Rectal smooth muscle tissue (tissue), 1 donor: ENCODE data around the gene OR2A42.
"Not testable (repeated sequence)": the region's sequence is repeated elsewhere in the genome, so short reads cannot be mapped to it uniquely, and the experiment has no call there.

Experiments used
- H3K27ac ChIP-seq: one replicate; pipeline ENCODE4 v1.7.0; 2013; ENCODE audit warnings: low read depth, low read length, inconsistent platforms
- H3K27me3 ChIP-seq: one replicate; pipeline ENCODE4 v1.7.0; 2013; ENCODE audit warnings: low read length; ENCODE audit not compliant: control insufficient read depth, insufficient read depth
- H3K36me3 ChIP-seq: one replicate; pipeline ENCODE4 v1.7.0; 2013; ENCODE audit warnings: low read length; ENCODE audit not compliant: control insufficient read depth, insufficient read depth
- H3K4me1 ChIP-seq: one replicate; pipeline ENCODE4 v1.7.0; 2013; ENCODE audit warnings: low read length; ENCODE audit not compliant: control insufficient read depth, insufficient read depth
- H3K4me3 ChIP-seq: one replicate; pipeline ENCODE4 v1.7.0; 2013; ENCODE audit warnings: low read length
- H3K9ac ChIP-seq: one replicate; pipeline ENCODE4 v1.7.0; 2013; ENCODE audit warnings: low read length

OR2A42 gene

DNA sequence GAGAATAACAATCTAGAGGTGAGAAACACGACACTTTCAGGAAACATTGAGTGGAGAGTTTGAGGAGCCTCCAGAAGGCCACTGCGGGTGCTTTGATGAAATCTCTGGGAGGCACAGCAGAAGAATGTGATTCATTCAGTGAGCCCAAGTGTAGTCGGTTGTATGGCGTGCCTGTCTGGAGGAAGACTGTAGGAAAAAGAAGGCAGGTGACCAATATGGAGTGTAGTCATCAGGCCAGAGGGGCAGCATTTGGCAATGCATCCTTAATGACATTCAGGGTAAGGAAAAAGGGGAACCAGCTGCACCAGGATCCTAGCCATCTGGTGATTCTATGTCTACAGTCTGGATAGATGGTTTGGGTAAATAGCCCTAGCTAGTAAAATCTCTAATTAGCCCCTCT, 12.9 kb upstream of the OR2A42 start:
- not testable (repeated sequence) for H3K27me3 ChIP-seq, H3K9ac ChIP-seq, H3K4me3 ChIP-seq, H3K36me3 ChIP-seq, H3K4me1 ChIP-seq, H3K27ac ChIP-seq

GRCh38 chr7:144247674-144248330, 8.4 kb upstream of the OR2A42 start:
- H3K4me1 ChIP-seq, H3K36me3 ChIP-seq, H3K27ac ChIP-seq, H3K9ac ChIP-seq, H3K27me3 ChIP-seq, H3K4me3 ChIP-seq: not testable (repeated sequence)

DNA sequence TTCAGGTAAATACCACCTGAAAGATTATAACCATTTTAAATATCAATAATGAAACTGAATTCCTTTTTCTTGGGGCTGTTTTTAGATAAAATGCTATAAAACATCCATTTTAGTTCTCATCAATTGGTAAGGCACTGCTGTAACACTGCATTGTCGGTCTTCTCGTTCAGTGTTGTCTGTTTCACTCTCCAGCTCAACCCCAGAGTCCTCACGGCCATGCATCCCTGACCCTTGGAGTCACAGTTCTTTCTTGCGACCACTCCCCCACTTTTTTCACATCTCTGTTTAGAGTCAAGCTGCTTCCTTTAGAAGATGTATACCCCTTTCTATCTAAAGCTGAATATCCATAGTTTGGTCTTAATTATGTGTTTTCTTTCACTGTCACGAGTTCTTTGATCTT, 7.6 kb upstream of the OR2A42 start:
- H3K9ac ChIP-seq, H3K4me3 ChIP-seq, H3K4me1 ChIP-seq, H3K36me3 ChIP-seq, H3K27me3 ChIP-seq, H3K27ac ChIP-seq: not testable (repeated sequence)

DNA sequence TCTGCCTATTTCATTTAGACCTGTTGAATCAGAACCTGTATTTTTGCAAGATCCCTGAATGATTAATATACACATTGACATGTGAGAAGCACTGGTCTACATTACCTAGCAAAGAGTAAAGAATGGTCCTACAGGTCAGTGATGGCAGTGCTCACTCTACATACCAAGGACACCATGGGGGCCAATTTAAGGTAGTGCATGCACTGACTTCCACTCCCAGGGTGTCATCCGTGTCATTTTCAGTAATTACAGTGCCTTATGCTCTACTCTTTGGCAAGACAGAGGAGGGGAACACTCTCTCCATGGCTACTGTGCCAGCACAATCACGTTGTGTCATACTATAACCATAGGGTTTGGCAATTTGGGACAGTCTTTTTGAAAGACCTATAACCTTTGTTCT, 6.0 kb upstream of the OR2A42 start:
- not testable (repeated sequence) for H3K9ac ChIP-seq, H3K27ac ChIP-seq, H3K4me3 ChIP-seq, H3K36me3 ChIP-seq, H3K27me3 ChIP-seq, H3K4me1 ChIP-seq

GRCh38 chr7:144238530-144239082, 799 bp downstream of the OR2A42 start:
- not testable (repeated sequence) for H3K4me1 ChIP-seq, H3K36me3 ChIP-seq, H3K4me3 ChIP-seq, H3K27ac ChIP-seq, H3K27me3 ChIP-seq, H3K9ac ChIP-seq

GRCh38 chr7:144233039-144233438, 6.4 kb downstream of the OR2A42 start:
- not testable (repeated sequence) for H3K27me3 ChIP-seq, H3K4me1 ChIP-seq, H3K27ac ChIP-seq, H3K9ac ChIP-seq, H3K36me3 ChIP-seq, H3K4me3 ChIP-seq

DNA sequence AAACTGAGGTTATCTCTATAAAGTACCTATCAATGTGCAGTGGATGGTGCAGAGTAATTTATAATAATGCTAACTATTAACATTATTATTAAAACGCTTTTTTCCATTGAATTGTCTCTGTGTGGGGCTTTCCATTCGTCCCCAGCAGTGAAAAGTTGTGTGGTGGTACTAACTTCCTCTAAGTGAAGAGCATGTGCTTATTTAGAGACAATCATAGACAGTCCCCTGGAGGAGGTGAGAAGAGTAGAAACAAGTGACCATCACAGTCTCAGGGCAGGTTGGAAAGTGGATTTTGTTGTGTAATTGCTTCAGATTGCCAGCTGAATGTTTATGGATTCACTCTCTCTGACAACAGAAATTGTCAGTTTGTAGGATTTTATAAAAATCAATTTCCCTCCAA, 8.4 kb downstream of the OR2A42 start:
- H3K27me3 ChIP-seq, H3K9ac ChIP-seq, H3K36me3 ChIP-seq, H3K4me3 ChIP-seq, H3K27ac ChIP-seq, H3K4me1 ChIP-seq: not testable (repeated sequence)

DNA sequence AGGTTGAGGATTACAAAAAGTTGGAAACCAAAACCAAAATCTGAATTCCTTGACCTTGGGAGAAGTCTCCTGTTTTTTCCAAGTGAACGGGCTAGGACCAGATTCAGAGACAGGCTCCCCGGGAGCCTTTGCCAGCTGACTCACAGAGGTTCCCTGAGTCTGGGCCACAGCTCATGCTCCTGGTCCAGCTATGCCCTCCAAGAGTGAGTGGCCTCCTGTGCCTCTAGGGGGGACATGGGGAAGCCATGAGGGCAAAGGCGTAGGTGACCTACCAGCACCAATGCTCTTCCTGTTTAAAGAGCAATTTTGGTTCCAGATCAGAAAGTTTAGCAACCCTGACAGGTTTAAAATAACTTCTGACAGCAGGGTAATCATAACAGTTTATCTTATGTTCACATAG, 10.6 kb downstream of the OR2A42 start:
- not testable (repeated sequence) for H3K27me3 ChIP-seq, H3K27ac ChIP-seq, H3K36me3 ChIP-seq, H3K4me3 ChIP-seq, H3K9ac ChIP-seq, H3K4me1 ChIP-seq

DNA sequence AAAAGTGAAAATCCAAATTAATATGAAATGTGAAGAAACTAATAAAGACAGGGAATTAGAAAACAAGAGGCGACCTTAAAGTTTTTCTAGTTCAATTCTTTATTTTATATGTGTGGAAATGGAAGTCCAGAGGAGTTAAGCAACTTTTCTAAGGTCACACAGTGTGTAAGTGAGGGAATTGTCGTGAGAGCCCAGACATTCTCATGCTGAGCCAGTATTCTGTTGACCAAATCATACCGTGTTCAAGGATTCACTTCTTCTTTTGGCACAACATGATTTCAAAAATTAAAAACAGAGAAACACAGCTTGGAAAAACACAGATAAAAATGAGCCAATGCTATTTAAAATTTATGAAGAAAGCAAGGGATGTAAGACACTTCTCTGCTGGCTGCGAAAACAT, 12.5 kb downstream of the OR2A42 start:
- H3K9ac ChIP-seq, H3K27me3 ChIP-seq, H3K4me3 ChIP-seq, H3K27ac ChIP-seq, H3K36me3 ChIP-seq, H3K4me1 ChIP-seq: not testable (repeated sequence)

- not testable (repeated sequence) for H3K4me3 ChIP-seq, H3K27ac ChIP-seq, H3K4me1 ChIP-seq, H3K36me3 ChIP-seq, H3K9ac ChIP-seq, H3K27me3 ChIP-seq
These were observed 15.7 kb downstream of the OR2A42 start for GRCh38 chr7:144223675-144224074.

- not testable (repeated sequence) for H3K36me3 ChIP-seq, H3K4me3 ChIP-seq, H3K4me1 ChIP-seq, H3K9ac ChIP-seq, H3K27ac ChIP-seq, H3K27me3 ChIP-seq
These were observed 18.9 kb downstream of the OR2A42 start for GRCh38 chr7:144220531-144220930.

GRCh38 chr7:144219149-144219548, 20.3 kb downstream of the OR2A42 start:
- not testable (repeated sequence) for H3K4me1 ChIP-seq, H3K27me3 ChIP-seq, H3K27ac ChIP-seq, H3K4me3 ChIP-seq, H3K9ac ChIP-seq, H3K36me3 ChIP-seq

GRCh38 chr7:144218581-144218980, 20.8 kb downstream of the OR2A42 start:
- H3K9ac ChIP-seq, H3K4me3 ChIP-seq, H3K27me3 ChIP-seq, H3K4me1 ChIP-seq, H3K36me3 ChIP-seq, H3K27ac ChIP-seq: not testable (repeated sequence)
